HCT116 (cell line): ENCODE measurements around the gene ARID3A. TPM values are rescaled to one million over a fixed set of nuclear protein-coding genes. Genes with fewer than 3 reads are reported as not detected.

Experiments used
- ATAC-seq: fragments of 200-7000 bp; cut with Tn5 transposase; 2 replicates; pipeline ENCODE4 v1.9.1; 2020; ENCODE audit warnings: mild to moderate bottlenecking, moderate library complexity
- BruUV-seq: library from RNA; stranded (reverse); fragments of 400-500 nt; replicated peaks from 2 replicates; lab custom pipeline; 2021; lab: Mats Ljungman, UMichigan
- CTCF ChIA-PET: fragments of 300-600 bp; sonication (Branson Sonifier 250); formaldehyde crosslinking; loops from one replicate; lab custom pipeline; 2021; ENCODE audit warnings: antibody characterized with exemption; lab: Charles Lee
- POLR2A ChIA-PET: fragments of 300-600, 350-600 bp; sonication (Branson Sonifier 250); formaldehyde crosslinking; loops from one replicate; lab custom pipeline; 2021; ENCODE audit warnings: antibody characterized with exemption; lab: Charles Lee
- RAD21 ChIA-PET, 2 experiments: fragments of 300-600 bp; sonication (Branson Sonifier 250); formaldehyde crosslinking; loops; one replicate each; lab custom pipeline; 2023; ENCODE audit warnings: low total read pairs in 2 of 2; ENCODE audit not compliant: uncharacterized antibody in 2 of 2, unreplicated experiment in 2 of 2, low non-redundant PET in 1 of 2; lab: Charles Lee
- DNase-seq: peaks from one replicate; pipeline ENCODE4 v3.0.0-alpha.2; 2010; ENCODE audit warnings: low read depth, low spot score
- H2AFZ ChIP-seq: fragments of 200-600 bp; shearing (Covaris generic), sonication (generic); 2 replicates; pipeline ENCODE4 v1.6.1; 2017; ENCODE audit warnings: low read depth, mixed run types, mixed read lengths, antibody characterized with exemption, low read length; ENCODE audit not compliant: poor library complexity, severe bottlenecking
- H3K27ac ChIP-seq: 2 replicates; pipeline ENCODE4 v1.5.1; 2012; ENCODE audit warnings: low read depth, low read length
- H3K27me3 ChIP-seq: fragments of 200-600 bp; sonication (generic); 2 replicates; pipeline ENCODE4 v1.6.1; 2016; ENCODE audit warnings: mixed run types, low read length, mixed read lengths; ENCODE audit not compliant: insufficient read depth
- H3K36me3 ChIP-seq, 2 experiments: fragments of 200-500 bp in 1 of 2; fragments of 200-600 bp in 1 of 2; sonication (Bioruptor generic) in 1 of 2; sonication (generic) in 1 of 2; 2 replicates each; pipeline versions ENCODE4 v1.5.1 to v1.6.1; 2014 to 2016; ENCODE audit warnings: low read length in 2 of 2, inconsistent platforms in 1 of 2, mixed read lengths in 1 of 2, mixed run types in 1 of 2; ENCODE audit not compliant: insufficient read depth in 2 of 2, control insufficient read depth in 1 of 2
- H3K4me1 ChIP-seq, 2 experiments: fragments of 200-600 bp in 1 of 2; sonication (generic) in 1 of 2; 2 replicates each; pipeline versions ENCODE4 v1.5.1 to v1.6.1; 2012 to 2017; ENCODE audit warnings: low read length in 2 of 2, inconsistent platforms in 1 of 2, mild to moderate bottlenecking in 1 of 2, mixed read lengths in 1 of 2, mixed run types in 1 of 2, moderate library complexity in 1 of 2; ENCODE audit not compliant: insufficient read depth in 2 of 2, control insufficient read depth in 1 of 2
- H3K4me2 ChIP-seq: fragments of 200-600 bp; sonication (generic); 2 replicates; pipeline ENCODE4 v1.6.1; 2017; ENCODE audit warnings: mixed run types, low read length, mixed read lengths
- H3K4me3 ChIP-seq, 2 experiments: fragments of 200-600 bp in 1 of 2; sonication (generic) in 1 of 2; replicated peaks in 1 of 2; 2 replicates each; pipeline ENCODE4 v1.5.1; 2011 to 2016; ENCODE audit warnings: low read length in 2 of 2, control low read depth in 1 of 2, low read depth in 1 of 2, mild to moderate bottlenecking in 1 of 2, mixed read lengths in 1 of 2, mixed run types in 1 of 2
- H3K79me2 ChIP-seq: fragments of 200-600 bp; sonication (generic); 2 replicates; pipeline ENCODE4 v1.6.1; 2017; ENCODE audit warnings: mild to moderate bottlenecking, mixed run types, low read length, moderate library complexity, mixed read lengths; ENCODE audit not compliant: insufficient read depth
- H3K9ac ChIP-seq: fragments of 200-600 bp; sonication (generic); 2 replicates; pipeline ENCODE4 v1.6.1; 2016; ENCODE audit warnings: low read length, mixed read lengths
- H3K9me2 ChIP-seq: fragments of 200-600 bp; sonication (generic), shearing (Covaris generic); 2 replicates; pipeline ENCODE4 v1.6.1; 2017; ENCODE audit warnings: mixed run types, mild to moderate bottlenecking, moderate library complexity; ENCODE audit not compliant: insufficient read depth
- H3K9me3 ChIP-seq, 2 experiments: fragments of 200-500 bp in 1 of 2; fragments of 200-600 bp in 1 of 2; sonication (Bioruptor generic) in 1 of 2; sonication (generic) in 1 of 2; 2 replicates each; pipeline ENCODE4 v1.6.1; 2014 to 2017; ENCODE audit warnings: low read length in 2 of 2, mixed read lengths in 2 of 2, inconsistent platforms in 1 of 2, low read depth in 1 of 2, mild to moderate bottlenecking in 1 of 2, mixed run types in 1 of 2, moderate library complexity in 1 of 2; ENCODE audit not compliant: control insufficient read depth in 1 of 2, insufficient read depth in 1 of 2
- H4K20me1 ChIP-seq: fragments of 200-600 bp; sonication (generic), shearing (Covaris generic); 2 replicates; pipeline ENCODE4 v1.6.1; 2017; ENCODE audit warnings: mixed run types, mild to moderate bottlenecking, moderate library complexity; ENCODE audit not compliant: insufficient read depth
- CBX3 ChIP-seq: IDR thresholded peaks from 2 replicates; pipeline ENCODE4 v1.6.1; 2012; ENCODE audit warnings: low read depth
- ELF1 ChIP-seq: IDR thresholded peaks from 2 replicates; pipeline ENCODE4 v1.6.1; 2012; ENCODE audit warnings: low read depth, borderline replicate concordance
- EZH2phosphoT487 ChIP-seq: fragments of 200-600 bp; IDR thresholded peaks from 2 replicates; pipeline ENCODE4 v1.6.1; 2018; ENCODE audit warnings: antibody characterized with exemption, borderline replicate concordance
- JUND ChIP-seq: IDR thresholded peaks from 2 replicates; pipeline ENCODE4 v1.6.1; 2012
- MAX ChIP-seq: IDR thresholded peaks from 2 replicates; pipeline ENCODE4 v1.6.1; 2012
- POLR2A ChIP-seq: IDR thresholded peaks from 2 replicates; pipeline ENCODE4 v1.7.0; 2011; ENCODE audit warnings: borderline replicate concordance; ENCODE audit not compliant: insufficient read depth, insufficient read length; ENCODE audit errors: extremely low read depth
- REST ChIP-seq: IDR thresholded peaks from 2 replicates; pipeline ENCODE4 v1.6.1; 2012; ENCODE audit warnings: low read depth
- SIN3A ChIP-seq: IDR thresholded peaks from 2 replicates; pipeline ENCODE4 v1.6.1; 2012; ENCODE audit warnings: low read depth
- SRF ChIP-seq: IDR thresholded peaks from 2 replicates; pipeline ENCODE4 v1.6.1; 2012; ENCODE audit warnings: low read depth
- ZBTB33 ChIP-seq: IDR thresholded peaks from 2 replicates; pipeline ENCODE4 v1.6.1; 2011; ENCODE audit warnings: mild to moderate bottlenecking, low read length, moderate library complexity; ENCODE audit not compliant: insufficient replicate concordance; ENCODE audit errors: extremely low read depth
- ZFX ChIP-seq: fragments of 450-650 bp; IDR thresholded peaks from 2 replicates; pipeline ENCODE4 v1.6.1; 2017
- intact Hi-C: fragments of 100-400 bp; cut with micrococcal nuclease; formaldehyde crosslinking; loops from 2 replicates; pipeline ENCODE4 v1.10.0; 2022
- total RNA-seq: library from RNA; stranded (reverse); gene quantifications from one replicate; pipeline ENCODE4 v1.2.1, GENCODE V29; 2021; ENCODE audit not compliant: unreplicated experiment

The ARID3A gene
- total RNA-seq, 1 experiment from 2014 or later = 21.8 TPM

- H3K4me1 ChIP-seq = no peaks in the 10 kb centered on the region
- peaks cover 3 to 4% of the 10 kb centered on the region in 2 experiments; a peak in 2 of 4 replicates for H3K36me3 ChIP-seq
- no peak for TF ChIP-seq ZFX
- TF ChIP-seq SRF = no peak
- TF ChIP-seq ZBTB33 = no peak
- TF ChIP-seq EZH2phosphoT487 = no peak
- no peak for TF ChIP-seq MAX
- no peak for TF ChIP-seq POLR2A
- TF ChIP-seq JUND = no peak
- TF ChIP-seq CBX3 = no peak
- TF ChIP-seq ELF1 = no peak
- TF ChIP-seq SIN3A = no peak
- TF ChIP-seq REST = no peak
- intact Hi-C loops = no loop called here
- H3K27ac ChIP-seq = no peak overlapping the region
- H3K9me2 ChIP-seq = no peaks in the 10 kb centered on the region
- no peaks in the 10 kb centered on the region for H3K9me3 ChIP-seq
- no TSS peak for BruUV-seq
- ChIA-PET CTCF (no interaction called here), POLR2A (no interaction called here), RAD21 (no interaction called here)
- H4K20me1 ChIP-seq = no peaks in the 10 kb centered on the region; the same call in 1 of the 2 replicates
- no peak overlapping the region for H3K4me2 ChIP-seq
- DNase-seq (no peak), ATAC-seq (no peak)
- no peak overlapping the region for H3K9ac ChIP-seq
- no peak overlapping the region for H3K4me3 ChIP-seq
- no peaks in the 10 kb centered on the region for H3K27me3 ChIP-seq
- peaks cover 30% of the 10 kb centered on the region for H3K79me2 ChIP-seq
- H2AFZ ChIP-seq = no peak overlapping the region
These were observed 85.0 kb downstream of the ARID3A start for GRCh38 chr19:1010586-1011510.
